ENCODE measurements around the gene BEND3. TPM values are rescaled to one million over a fixed set of nuclear protein-coding genes. Genes with fewer than 3 reads are reported as not detected.

Gene BEND3
- total and polyA plus RNA-seq, 10 of the 15 experiments (the other 5 are each of a cell fraction or from before 2014, with no cell fraction given): 1.1 to 9.0 (median 3.6) TPM

GRCh38 chr6:107019047-107019446 lies 96.3 kb downstream of the BEND3 start:
- no peak for FAIRE-seq
- no peak for ATAC-seq
- Histone ChIP-seq H2AFZ (ENCODE audit: control insufficient read depth, low read depth, low read length) (no peak overlapping the region), H3K9me3 (replicated peaks; ENCODE audit: control insufficient read depth, insufficient read depth, low read length) (no peaks in the 10 kb centered on the region), H3K27me3 (replicated peaks in 1 of 2; ENCODE audit: control insufficient read depth in 2 of 2, insufficient read depth in 2 of 2, low read length in 1 of 2) (no peaks in the 10 kb centered on the region), H3K79me2 (ENCODE audit: control insufficient read depth, insufficient read depth, low read length) (no peaks in the 10 kb centered on the region), H3K4me1 (ENCODE audit: control insufficient read depth, insufficient read depth, low read length) (no peaks in the 10 kb centered on the region), H3K4me3 (no peak overlapping the region), H3K4me2 (ENCODE audit: control insufficient read depth, insufficient read depth) (no peak overlapping the region), H3K9ac (ENCODE audit: control insufficient read depth, insufficient read depth, low read length) (no peak overlapping the region), H3K27ac (ENCODE audit: control insufficient read depth, insufficient read depth) (no peak overlapping the region), H3K36me3 (ENCODE audit: control insufficient read depth in 2 of 2, insufficient read depth in 2 of 2, low read length in 1 of 2) (no peaks in the 10 kb centered on the region), H4K20me1 (ENCODE audit: control insufficient read depth, insufficient read depth) (no peaks in the 10 kb centered on the region)
- no peak for DNase-seq (ENCODE audit: low read depth, low spot score)
- ChIA-PET CTCF (interaction anchor here (2.2 kb wide), 1 partner anchor 9 kb away, joined by 6 read pairs; the partner anchor contains the start of gene MTRES1), POLR2A (no interaction called here), SMC1A (ENCODE audit: uncharacterized antibody, unreplicated experiment) (no interaction called here), RAD21 (ENCODE audit: unreplicated experiment) (no interaction called here)
- in situ Hi-C loops (cut with MboI): no loop called here
- intact Hi-C loops (cut with micrococcal nuclease; ENCODE audit: unreplicated experiment): no loop called here
- WGBS (ENCODE audit: insufficient coverage, insufficient replicate concordance, low lambda C conversion rate, missing lambda C conversion rate): 46% methylated on average over 5 of the region's 5 CpGs
- BruUV-seq (replicated peaks): no TSS peak
- TF ChIP-seq MEF2A (IDR thresholded peaks at IDR 0.05; ENCODE audit: insufficient read depth, low read depth, low read length) (no peak), ZNF384 (IDR thresholded peaks at IDR 0.05; ENCODE audit: borderline replicate concordance, low read depth, low read length) (no peak), ZZZ3 (IDR thresholded peaks at IDR 0.05; ENCODE audit: control insufficient read depth, insufficient read length, low read depth) (no peak), MXI1 (IDR thresholded peaks at IDR 0.05; ENCODE audit: low read depth, low read length) (no peak), ZNF592 (IDR thresholded peaks at IDR 0.05) (no peak), MAX (IDR thresholded peaks at IDR 0.05; ENCODE audit: low read depth, low read length) (no peak), ZNF274 (IDR thresholded peaks at IDR 0.05; ENCODE audit: insufficient read depth, insufficient read length) (no peak), SRF (IDR thresholded peaks at IDR 0.05; ENCODE audit: low read depth in 2 of 2, low read length in 2 of 2) (no peak), RAD21 (IDR thresholded peaks at IDR 0.05; ENCODE audit: insufficient read depth, low read depth, low read length) (no peak), EGR1 (IDR thresholded peaks at IDR 0.05; ENCODE audit: borderline replicate concordance in 1 of 2, low read depth in 2 of 2, low read length in 2 of 2) (no peak), SUPT20H (IDR thresholded peaks at IDR 0.05; ENCODE audit: borderline replicate concordance, control insufficient read depth, low read depth, low read length) (no peak), NKRF (conservative IDR thresholded peaks at IDR 0.05) (no peak), ZNF207 (IDR thresholded peaks at IDR 0.05; ENCODE audit: borderline replicate concordance) (no peak), STAT1 (conservative IDR thresholded peaks at IDR 0.05) (no peak), RFX5 (IDR thresholded peaks at IDR 0.05; ENCODE audit: low read depth, low read length) (no peak), PBX3 (IDR thresholded peaks at IDR 0.05; ENCODE audit: insufficient replicate concordance, low read depth, low read length) (no peak)

Data from GM12878 (cell line).